HL-60 (cell line): ENCODE measurements around the gene MGST2.

ENCODE experiments used
- GABPA ChIP-seq: IDR thresholded peaks from 2 replicates; pipeline ENCODE4 v1.6.1; 2012; ENCODE audit warnings: low read depth
- TF ChIP-seq, protein P1 (sequence below): IDR thresholded peaks from one replicate; pipeline ENCODE4 v1.5.1; 2011; ENCODE audit warnings: low read length, control low read depth, inconsistent platforms; ENCODE audit not compliant: insufficient read depth

DNA sequence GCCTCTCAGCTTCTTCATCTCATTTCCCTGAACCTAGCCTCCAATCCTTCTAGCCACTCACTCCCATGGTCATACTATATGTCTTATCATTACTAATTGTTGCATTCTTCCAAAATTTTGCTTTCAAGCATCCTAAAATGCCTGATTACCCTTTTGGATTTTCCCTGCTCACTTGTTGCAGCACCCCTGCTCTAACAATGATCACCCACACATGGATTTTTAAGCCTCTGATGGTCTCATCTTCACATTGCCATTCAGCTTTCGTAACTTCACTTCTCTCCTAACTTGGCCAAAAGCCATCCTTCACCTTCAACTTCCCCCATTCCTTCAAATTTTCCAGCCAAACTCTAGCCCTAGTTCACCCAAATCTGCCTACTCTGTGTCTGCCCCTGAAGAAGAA is 33.8 kb upstream of the MGST2 start:
- TF ChIP-seq, protein P1, sequence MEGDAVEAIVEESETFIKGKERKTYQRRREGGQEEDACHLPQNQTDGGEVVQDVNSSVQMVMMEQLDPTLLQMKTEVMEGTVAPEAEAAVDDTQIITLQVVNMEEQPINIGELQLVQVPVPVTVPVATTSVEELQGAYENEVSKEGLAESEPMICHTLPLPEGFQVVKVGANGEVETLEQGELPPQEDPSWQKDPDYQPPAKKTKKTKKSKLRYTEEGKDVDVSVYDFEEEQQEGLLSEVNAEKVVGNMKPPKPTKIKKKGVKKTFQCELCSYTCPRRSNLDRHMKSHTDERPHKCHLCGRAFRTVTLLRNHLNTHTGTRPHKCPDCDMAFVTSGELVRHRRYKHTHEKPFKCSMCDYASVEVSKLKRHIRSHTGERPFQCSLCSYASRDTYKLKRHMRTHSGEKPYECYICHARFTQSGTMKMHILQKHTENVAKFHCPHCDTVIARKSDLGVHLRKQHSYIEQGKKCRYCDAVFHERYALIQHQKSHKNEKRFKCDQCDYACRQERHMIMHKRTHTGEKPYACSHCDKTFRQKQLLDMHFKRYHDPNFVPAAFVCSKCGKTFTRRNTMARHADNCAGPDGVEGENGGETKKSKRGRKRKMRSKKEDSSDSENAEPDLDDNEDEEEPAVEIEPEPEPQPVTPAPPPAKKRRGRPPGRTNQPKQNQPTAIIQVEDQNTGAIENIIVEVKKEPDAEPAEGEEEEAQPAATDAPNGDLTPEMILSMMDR = no peak
- no peak for TF ChIP-seq GABPA
